Activated CD4-positive, CD25-positive, alpha-beta regulatory T cell treated with anti-CD3 and anti-CD28 coated beads, Interleukin-2, amount 50 U/mL, for 24 hours (primary cell): ENCODE data around the gene FOXC2.
"Not testable (repeated sequence)": the region's sequence is repeated elsewhere in the genome, so short reads cannot be mapped to it uniquely, and the experiment has no call there.

ENCODE experiments used
- ATAC-seq, 2 donors: fragments of 150-1000 bp; cut with Tn5 transposase; one replicate each; pipeline ENCODE4 v1.10.0; 2021; ENCODE audit warnings: mild to moderate bottlenecking in 1 of 2, moderate library complexity in 1 of 2

The FOXC2 gene

GRCh38 chr16:86574646-86575045, 8.0 kb downstream of the FOXC2 start:
- no peak for ATAC-seq

GRCh38 chr16:86575095-86575685, 8.6 kb downstream of the FOXC2 start:
- ATAC-seq, result no peak

GRCh38 chr16:86575754-86576557, 9.3 kb downstream of the FOXC2 start:
- peak; percentile 35 to 39 for ATAC-seq

DNA sequence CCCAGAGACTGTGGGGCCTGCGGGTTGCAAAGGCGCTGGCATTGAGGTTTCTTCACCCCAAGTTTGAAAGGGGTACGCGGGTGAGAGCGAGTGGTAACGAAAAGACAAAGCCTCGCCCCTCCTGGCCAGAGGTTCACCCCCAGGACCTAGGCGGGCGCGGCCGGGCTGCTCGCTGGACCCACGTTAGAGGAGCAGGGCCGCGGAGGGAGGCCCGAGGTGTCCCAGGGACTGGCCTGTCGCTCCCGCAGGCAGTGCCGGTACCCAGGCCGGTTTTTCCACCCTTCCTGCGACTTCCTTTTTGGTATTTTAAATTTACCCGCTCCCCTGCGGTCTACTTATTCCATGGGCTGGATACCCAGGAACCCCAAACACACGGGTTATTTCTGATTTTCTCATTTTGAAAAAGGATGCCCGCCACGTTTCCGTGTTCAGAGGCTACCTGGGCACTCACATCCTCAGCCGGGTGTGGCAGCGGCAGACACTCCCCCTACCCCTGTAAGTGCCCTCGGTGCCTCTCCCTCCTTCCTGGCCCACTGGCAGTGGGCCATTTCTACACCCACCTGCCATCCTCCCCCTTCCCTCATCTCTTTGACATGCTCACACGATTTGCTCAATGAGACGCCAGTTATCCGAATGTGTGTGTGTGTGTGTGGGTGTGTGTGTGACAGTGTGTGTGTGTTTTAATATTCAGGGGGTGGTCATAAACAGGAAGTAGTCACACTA, 10.1 kb downstream of the FOXC2 start:
- no peak for ATAC-seq

GRCh38 chr16:86577314-86577971, 10.8 kb downstream of the FOXC2 start:
- ATAC-seq, result no peak

GRCh38 chr16:86578061-86578599, 11.5 kb downstream of the FOXC2 start, which contains the start of gene FOXL1:
FOXL1 (plus strand) TSS chr16:86578549; CDS start chr16:86578724, 175 bp downstream.
- no peak for ATAC-seq

- no peak for ATAC-seq
Observed at GRCh38 chr16:86578611-86579267, 12.1 kb downstream of the FOXC2 start.

DNA sequence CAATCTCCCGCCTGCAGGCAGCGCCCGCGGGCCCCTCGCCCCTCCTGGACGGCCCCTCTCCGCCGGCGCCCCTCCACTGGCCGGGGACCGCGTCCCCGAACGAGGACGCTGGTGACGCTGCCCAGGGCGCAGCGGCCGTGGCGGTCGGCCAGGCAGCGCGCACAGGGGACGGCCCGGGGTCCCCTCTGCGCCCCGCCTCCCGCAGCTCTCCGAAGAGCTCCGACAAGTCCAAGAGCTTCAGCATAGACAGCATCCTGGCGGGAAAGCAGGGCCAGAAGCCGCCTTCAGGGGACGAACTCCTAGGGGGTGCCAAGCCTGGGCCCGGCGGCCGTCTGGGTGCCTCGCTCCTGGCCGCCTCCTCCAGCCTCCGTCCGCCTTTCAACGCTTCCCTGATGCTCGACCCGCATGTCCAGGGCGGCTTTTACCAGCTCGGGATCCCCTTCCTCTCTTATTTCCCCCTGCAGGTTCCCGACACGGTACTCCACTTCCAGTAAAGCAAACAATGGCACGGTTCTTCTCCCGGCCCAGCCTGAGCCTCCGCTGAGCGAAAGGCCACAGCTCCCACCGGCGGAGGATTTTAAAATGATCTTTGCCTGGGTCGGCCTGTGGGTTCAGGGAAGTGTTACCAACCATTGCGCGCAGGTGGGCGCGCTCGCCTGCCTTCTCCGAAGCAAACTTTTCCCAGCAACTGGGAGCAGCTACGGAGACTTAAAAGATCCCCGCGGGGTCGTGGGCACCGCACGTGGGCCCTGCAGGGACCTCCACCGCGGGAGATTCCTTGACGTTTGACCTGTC, 12.8 kb downstream of the FOXC2 start:
- no peak for ATAC-seq

DNA sequence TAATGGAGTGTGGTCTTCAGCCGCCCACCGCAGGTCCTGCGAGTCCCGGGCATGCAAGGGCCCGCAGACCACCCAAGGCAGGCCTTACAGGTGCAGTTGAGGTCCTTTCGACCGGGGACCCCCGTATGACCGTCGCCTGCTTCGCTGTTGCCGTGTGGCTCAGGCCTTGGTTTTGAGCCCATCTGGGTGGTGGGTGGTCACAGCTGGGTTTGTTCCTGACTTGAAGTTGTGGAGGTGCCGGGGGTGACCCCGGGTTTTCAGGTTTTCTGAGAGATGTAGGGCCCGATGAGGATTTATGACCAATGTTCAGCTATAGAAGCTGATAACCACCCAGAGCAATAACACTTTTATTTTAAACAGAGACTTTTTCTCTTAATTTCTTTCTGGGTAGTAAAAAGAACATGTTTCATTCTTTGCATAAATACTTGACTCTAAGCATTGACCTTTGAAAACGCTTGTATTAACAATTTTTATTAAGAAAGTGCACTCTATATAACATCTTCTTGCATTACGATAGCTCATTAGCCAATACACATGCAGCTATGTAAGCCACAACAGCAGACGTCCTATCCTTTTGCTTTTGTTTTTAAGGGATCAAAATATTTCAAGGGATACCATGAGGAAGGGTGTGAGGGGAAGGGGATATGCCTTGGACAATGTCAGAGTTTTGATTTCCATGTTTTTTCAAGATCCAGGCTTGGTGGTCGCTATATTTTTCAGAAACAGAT, 13.6 kb downstream of the FOXC2 start:
- ATAC-seq, result no peak

DNA sequence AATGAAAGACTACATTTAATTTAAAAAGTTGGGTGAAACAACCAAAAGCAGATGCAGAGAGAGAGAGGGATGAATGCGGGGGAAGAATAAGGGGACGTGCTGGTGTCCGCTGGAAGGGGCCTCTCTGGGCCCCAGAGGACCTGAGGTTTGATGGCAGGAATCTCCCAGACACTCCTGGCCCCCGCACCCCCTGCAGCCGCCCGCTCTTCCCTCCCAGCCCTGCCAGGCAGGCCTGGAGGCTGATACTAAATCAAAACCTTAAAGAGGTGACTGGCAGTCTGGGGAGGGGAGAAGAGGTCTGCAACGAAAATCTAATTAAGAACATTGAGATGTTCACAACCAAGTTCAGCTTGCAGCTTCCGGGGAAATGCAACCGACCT, 14.2 kb downstream of the FOXC2 start:
- no peak for ATAC-seq

GRCh38 chr16:86581458-86581857, 14.8 kb downstream of the FOXC2 start:
- ATAC-seq, result no peak

GRCh38 chr16:86584071-86584685, 17.5 kb downstream of the FOXC2 start:
- ATAC-seq, result no peak

GRCh38 chr16:86584726-86585721, 18.4 kb downstream of the FOXC2 start:
- ATAC-seq, result no peak

- ATAC-seq, result no peak
Observed at GRCh38 chr16:86585821-86586611, 19.4 kb downstream of the FOXC2 start.

- no peak for ATAC-seq
Observed at GRCh38 chr16:86587487-86587886, 20.9 kb downstream of the FOXC2 start.

DNA sequence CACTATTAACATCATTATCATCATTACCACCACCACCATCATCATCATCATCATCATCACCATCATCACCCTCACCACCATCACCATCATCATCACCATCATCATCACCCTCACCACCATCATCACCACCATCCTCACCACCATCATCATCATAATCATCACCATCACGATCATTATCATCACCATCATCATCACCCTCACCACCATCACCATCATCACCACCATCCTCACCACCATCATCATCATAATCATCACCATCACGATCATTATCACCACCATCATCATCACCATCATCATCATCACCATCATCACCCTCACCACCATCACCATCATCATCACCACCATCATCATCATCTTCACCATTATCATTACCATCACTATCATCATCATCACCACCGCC, 21.3 kb downstream of the FOXC2 start:
- not testable (repeated sequence) for ATAC-seq

DNA sequence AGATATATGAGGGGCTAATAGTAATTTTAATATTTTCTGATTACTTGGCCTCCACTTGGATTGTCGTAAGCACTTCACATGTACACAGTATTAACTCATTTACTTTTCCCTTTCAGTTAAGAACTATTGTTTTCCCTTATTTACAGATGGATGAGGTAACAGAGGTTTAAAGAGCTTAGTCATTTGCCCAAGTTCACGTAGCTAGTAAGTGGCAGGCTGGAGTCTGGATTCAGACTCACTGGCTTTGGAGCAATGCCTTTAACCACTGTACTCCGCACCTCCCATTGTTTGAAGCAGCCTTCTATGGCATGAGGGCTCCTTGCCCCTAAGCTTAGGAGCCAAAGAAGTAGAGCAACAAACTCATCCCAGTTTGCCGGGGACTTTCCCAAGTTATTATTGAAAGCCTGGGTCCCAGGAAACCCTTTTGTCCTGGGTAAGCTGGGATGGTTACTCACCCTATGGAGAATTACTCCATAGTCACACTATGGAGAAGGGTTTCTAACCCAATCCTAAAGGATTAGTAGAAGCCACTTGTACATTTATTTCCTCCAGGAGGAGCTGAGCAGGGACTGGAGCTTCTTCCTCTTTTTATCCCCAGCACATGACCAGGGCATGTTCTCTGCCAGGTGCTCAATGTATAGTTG, 24.0 kb downstream of the FOXC2 start:
- no peak for ATAC-seq

DNA sequence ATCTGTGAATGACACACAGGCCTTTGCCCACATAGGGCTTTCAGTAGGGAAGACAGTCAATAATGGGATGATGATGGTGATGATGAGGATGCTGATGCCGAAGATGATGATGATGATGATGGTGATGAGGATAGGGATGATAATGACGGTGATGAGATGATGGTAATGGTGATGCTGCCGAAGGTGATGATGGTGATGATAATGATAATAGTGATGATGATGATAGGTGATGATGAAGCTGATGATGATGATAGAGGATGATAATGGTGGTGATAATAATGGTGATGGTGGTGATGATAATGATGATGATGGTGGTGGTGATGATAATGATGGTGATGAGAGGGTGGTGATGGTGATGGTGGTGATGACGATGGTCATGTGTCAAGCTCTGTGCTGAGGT, 24.6 kb downstream of the FOXC2 start:
- ATAC-seq, result no peak
